Calu3 (cell line): Measurements from ENCODE around the gene GAK. TPM values are rescaled to one million over a fixed set of nuclear protein-coding genes. Genes with fewer than 3 reads are reported as not detected.

Experiments
- BruUV-seq: library from RNA; stranded (reverse); fragments of 400-500 nt; replicated peaks from 2 replicates; lab custom pipeline; 2021; lab: Mats Ljungman, UMichigan
- CTCF ChIA-PET: fragments of 300-600 bp; sonication (Branson Sonifier 250); formaldehyde crosslinking; loops from one replicate; lab custom pipeline; 2022; ENCODE audit warnings: antibody characterized with exemption; lab: Charles Lee
- DNase-seq: peaks from one replicate; pipeline ENCODE4 v3.0.0; 2022
- H3K27ac Mint-ChIP-seq: one replicate; pipeline ENCODE4 v1.8.0; 2022; ENCODE audit warnings: mixed read lengths; ENCODE audit not compliant: unreplicated experiment
- H3K27me3 Mint-ChIP-seq: one replicate; pipeline ENCODE4 v1.8.0; 2022; ENCODE audit warnings: mixed read lengths; ENCODE audit not compliant: unreplicated experiment
- H3K36me3 Mint-ChIP-seq: one replicate; pipeline ENCODE4 v1.8.0; 2022; ENCODE audit warnings: mild to moderate bottlenecking, moderate library complexity, mixed read lengths; ENCODE audit not compliant: insufficient read depth, unreplicated experiment
- H3K4me1 Mint-ChIP-seq: one replicate; pipeline ENCODE4 v1.8.0; 2022; ENCODE audit warnings: mild to moderate bottlenecking, low read depth, mixed read lengths; ENCODE audit not compliant: unreplicated experiment
- H3K4me3 Mint-ChIP-seq: one replicate; pipeline ENCODE4 v1.8.0; 2022; ENCODE audit warnings: mild to moderate bottlenecking, low read depth, moderate library complexity, mixed read lengths; ENCODE audit not compliant: unreplicated experiment
- H3K9me3 Mint-ChIP-seq: one replicate; pipeline ENCODE4 v1.8.0; 2022; ENCODE audit warnings: low read depth, mixed read lengths; ENCODE audit not compliant: unreplicated experiment
- intact Hi-C: fragments of 100-400 bp; cut with micrococcal nuclease; formaldehyde crosslinking; loops from one replicate; pipeline ENCODE4 v1.10.0; 2022; ENCODE audit not compliant: unreplicated experiment
- total RNA-seq: library from RNA; stranded (reverse); gene quantifications from 2 replicates; pipeline ENCODE4 v1.2.3, GENCODE V29; 2022
- TF ChIP-seq, protein P1 (sequence below): fragments of 200-600 bp; IDR thresholded peaks from one replicate; pipeline ENCODE4 v1.8.0; 2022; ENCODE audit warnings: antibody characterized with exemption; ENCODE audit not compliant: unreplicated experiment

GAK gene
- total RNA-seq, 1 experiment from 2014 or later, result 94.1 TPM

DNA sequence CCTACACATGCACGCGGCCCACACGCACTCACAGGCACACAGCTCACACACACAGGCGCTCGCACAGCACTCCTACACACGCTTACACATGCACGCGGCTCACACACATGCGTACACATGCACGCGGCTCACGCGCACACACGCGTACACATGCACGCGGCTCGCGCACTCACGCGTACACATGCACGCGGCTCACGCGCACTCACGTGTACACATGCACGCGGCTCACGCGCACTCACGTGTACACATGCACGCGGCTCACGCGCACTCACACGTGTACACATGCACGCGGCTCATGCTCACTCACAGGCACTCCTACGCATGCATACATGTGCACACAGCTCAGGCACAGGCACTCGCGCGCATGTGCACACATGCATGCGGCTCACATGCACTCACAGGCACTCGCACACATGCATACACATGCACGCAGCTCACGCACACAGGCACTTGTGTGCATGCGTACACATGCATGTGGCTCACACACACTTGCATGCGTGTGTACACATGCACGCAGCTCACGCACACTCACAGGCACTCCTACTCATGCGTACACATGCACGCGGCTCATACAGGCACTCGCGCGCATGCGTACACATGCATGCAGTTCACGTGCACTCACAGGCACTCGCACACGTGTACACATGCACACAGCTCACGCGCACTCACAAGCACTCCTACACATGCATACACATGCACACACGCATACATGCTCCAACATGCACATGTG is 44.9 kb downstream of the GAK start:
- H3K4me1 Mint-ChIP-seq, result no peaks in the 10 kb centered on the region
- no peaks in the 10 kb centered on the region for H3K9me3 Mint-ChIP-seq
- no peak for DNase-seq
- intact Hi-C loops, result no loop called here
- no TSS peak for BruUV-seq
- no peaks in the 10 kb centered on the region for H3K27me3 Mint-ChIP-seq
- peaks cover 24% of the 10 kb centered on the region for H3K36me3 Mint-ChIP-seq
- no peak overlapping the region for H3K4me3 Mint-ChIP-seq
- TF ChIP-seq, protein P1, sequence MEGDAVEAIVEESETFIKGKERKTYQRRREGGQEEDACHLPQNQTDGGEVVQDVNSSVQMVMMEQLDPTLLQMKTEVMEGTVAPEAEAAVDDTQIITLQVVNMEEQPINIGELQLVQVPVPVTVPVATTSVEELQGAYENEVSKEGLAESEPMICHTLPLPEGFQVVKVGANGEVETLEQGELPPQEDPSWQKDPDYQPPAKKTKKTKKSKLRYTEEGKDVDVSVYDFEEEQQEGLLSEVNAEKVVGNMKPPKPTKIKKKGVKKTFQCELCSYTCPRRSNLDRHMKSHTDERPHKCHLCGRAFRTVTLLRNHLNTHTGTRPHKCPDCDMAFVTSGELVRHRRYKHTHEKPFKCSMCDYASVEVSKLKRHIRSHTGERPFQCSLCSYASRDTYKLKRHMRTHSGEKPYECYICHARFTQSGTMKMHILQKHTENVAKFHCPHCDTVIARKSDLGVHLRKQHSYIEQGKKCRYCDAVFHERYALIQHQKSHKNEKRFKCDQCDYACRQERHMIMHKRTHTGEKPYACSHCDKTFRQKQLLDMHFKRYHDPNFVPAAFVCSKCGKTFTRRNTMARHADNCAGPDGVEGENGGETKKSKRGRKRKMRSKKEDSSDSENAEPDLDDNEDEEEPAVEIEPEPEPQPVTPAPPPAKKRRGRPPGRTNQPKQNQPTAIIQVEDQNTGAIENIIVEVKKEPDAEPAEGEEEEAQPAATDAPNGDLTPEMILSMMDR, result no peak
- H3K27ac Mint-ChIP-seq, result no peak overlapping the region
- CTCF ChIA-PET, result no interaction called here

DNA sequence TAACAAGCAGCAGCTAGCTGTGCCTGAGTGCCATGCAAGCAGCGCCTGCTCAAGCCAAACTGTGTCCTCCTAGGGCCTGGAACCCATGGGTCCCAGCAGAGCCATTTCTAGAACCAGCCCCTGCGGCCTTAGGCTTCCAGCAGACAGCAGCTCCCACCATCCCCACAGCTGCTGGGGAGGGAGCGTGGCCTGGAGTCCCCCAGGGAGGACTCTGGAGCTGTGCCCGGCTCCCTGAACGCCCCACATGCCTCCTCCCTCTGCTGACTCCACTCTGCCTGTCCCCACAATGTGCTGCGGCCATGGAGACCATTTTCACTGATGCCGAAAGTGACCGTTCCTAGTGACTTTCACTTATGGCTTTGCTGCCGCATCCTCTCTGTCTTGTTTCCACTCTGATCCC is 45.9 kb downstream of the GAK start:
- Mint-ChIP-seq H3K27me3 (no peaks in the 10 kb centered on the region), H3K9me3 (no peaks in the 10 kb centered on the region), H3K36me3 (peaks cover 23% of the 10 kb centered on the region), H3K27ac (no peak overlapping the region), H3K4me3 (no peak overlapping the region), H3K4me1 (no peaks in the 10 kb centered on the region)
- TF ChIP-seq, protein P1, result no peak
- BruUV-seq, result no TSS peak
- no peak for DNase-seq
- intact Hi-C loops, result no loop called here
- CTCF ChIA-PET, result no interaction called here

DNA sequence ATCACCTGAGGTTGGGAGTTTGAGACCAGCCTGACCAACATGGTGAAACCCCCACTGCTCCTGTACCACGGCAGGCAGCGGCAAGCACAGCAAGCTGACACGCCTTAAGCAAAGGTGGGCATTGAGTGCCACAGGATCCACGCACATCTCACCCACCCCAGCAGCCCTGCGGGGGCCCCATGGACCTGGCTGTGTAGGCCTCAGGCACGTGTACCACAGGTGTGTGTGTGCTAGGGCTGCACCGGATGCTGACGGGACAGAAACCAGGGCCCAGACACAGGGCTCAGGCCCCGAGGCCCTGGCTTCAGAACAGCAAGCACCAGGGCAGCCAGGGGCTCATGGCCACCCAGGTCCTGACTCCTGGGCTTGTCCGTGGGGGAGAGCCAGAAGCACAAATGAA is 46.8 kb downstream of the GAK start:
- Mint-ChIP-seq H3K27me3 (no peaks in the 10 kb centered on the region), H3K9me3 (no peaks in the 10 kb centered on the region), H3K4me1 (no peaks in the 10 kb centered on the region), H3K36me3 (peaks cover 17% of the 10 kb centered on the region), H3K27ac (no peak overlapping the region), H3K4me3 (no peak overlapping the region)
- CTCF ChIA-PET, result no interaction called here
- BruUV-seq, result no TSS peak
- TF ChIP-seq, protein P1, result no peak
- no peak for DNase-seq
- intact Hi-C loops, result no loop called here

DNA sequence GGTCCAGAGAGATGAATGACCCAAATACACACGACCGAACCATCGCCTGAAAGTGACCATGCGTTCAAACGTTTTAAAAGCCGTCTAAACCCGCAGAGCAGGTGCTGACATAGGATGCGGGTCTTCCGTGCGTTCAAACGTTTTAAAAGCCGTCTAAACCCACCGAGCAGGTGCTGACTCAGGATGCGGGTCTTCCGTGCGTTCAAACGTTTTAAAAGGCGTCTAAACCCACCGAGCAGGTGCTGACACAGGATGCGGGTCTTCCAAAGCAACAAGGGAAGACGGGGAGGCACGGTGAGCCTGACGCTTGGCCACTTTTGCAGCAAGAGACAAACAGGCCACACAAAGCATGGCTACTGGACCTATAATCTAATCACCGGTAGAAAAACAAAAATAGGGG is 47.2 kb downstream of the GAK start:
- intact Hi-C loops, result no loop called here
- H3K27me3 Mint-ChIP-seq, result no peaks in the 10 kb centered on the region
- no peaks in the 10 kb centered on the region for H3K9me3 Mint-ChIP-seq
- TF ChIP-seq, protein P1, result no peak
- H3K36me3 Mint-ChIP-seq, result peaks cover 20% of the 10 kb centered on the region
- no TSS peak for BruUV-seq
- no peak for DNase-seq
- H3K27ac Mint-ChIP-seq, result no peak overlapping the region
- CTCF ChIA-PET, result no interaction called here
- no peaks in the 10 kb centered on the region for H3K4me1 Mint-ChIP-seq
- H3K4me3 Mint-ChIP-seq, result no peak overlapping the region
